HEK293T (cell line): Measurements from ENCODE around the gene HBA2.

Experiments used
- CTCF ChIA-PET: fragments of 350-600 bp; formaldehyde crosslinking; extraction: SDS; loops from one replicate; lab custom pipeline; 2021; ENCODE audit warnings: antibody characterized with exemption, inconsistent platforms; lab: Yijun Ruan, JAX
- POLR2A ChIA-PET: fragments of 350-600 bp; formaldehyde crosslinking; extraction: SDS; loops from one replicate; lab custom pipeline; 2020; ENCODE audit warnings: antibody characterized with exemption, inconsistent platforms; lab: Yijun Ruan, JAX
- DNase-seq: peaks from one replicate; pipeline ENCODE4 v3.0.0; 2012; ENCODE audit warnings: mixed read lengths; ENCODE audit errors: extremely low spot score
- ARNT ChIP-seq: fragments of 450-650 bp; IDR thresholded peaks from 2 replicates; pipeline ENCODE4 v1.6.1; 2017; ENCODE audit warnings: mild to moderate bottlenecking
- BHLHE40 ChIP-seq: fragments of 450-650 bp; IDR thresholded peaks from 2 replicates; pipeline ENCODE4 v1.6.1; 2016; ENCODE audit warnings: mild to moderate bottlenecking, moderate library complexity, borderline replicate concordance
- CTBP1 ChIP-seq: fragments of 450-650 bp; IDR thresholded peaks from 2 replicates; pipeline ENCODE4 v1.6.1; 2016; ENCODE audit warnings: borderline replicate concordance
- ELF4 ChIP-seq: fragments of 450-650 bp; IDR thresholded peaks from 2 replicates; pipeline ENCODE4 v1.6.1; 2017; ENCODE audit warnings: antibody characterized with exemption
- FOXA1 ChIP-seq: fragments of 450-650 bp; IDR thresholded peaks from 2 replicates; pipeline ENCODE4 v1.6.1; 2016; ENCODE audit warnings: mild to moderate bottlenecking
- FOXK2 ChIP-seq: fragments of 450-650 bp; IDR thresholded peaks from 2 replicates; pipeline ENCODE4 v1.6.1; 2016; ENCODE audit warnings: mild to moderate bottlenecking
- FOXM1 ChIP-seq: fragments of 450-650 bp; IDR thresholded peaks from 2 replicates; pipeline ENCODE4 v1.6.1; 2017; ENCODE audit warnings: mild to moderate bottlenecking, borderline replicate concordance
- HDGF ChIP-seq: fragments of 450-650 bp; IDR thresholded peaks from 2 replicates; pipeline ENCODE4 v1.6.1; 2017; ENCODE audit warnings: antibody characterized with exemption, borderline replicate concordance
- L3MBTL2 ChIP-seq: fragments of 450-650 bp; conservative IDR thresholded peaks from 2 replicates; pipeline ENCODE4 v1.6.1; 2016; ENCODE audit warnings: mild to moderate bottlenecking
- LEF1 ChIP-seq: fragments of 450-650 bp; IDR thresholded peaks from 2 replicates; pipeline ENCODE4 v1.6.1; 2017; ENCODE audit warnings: mild to moderate bottlenecking, borderline replicate concordance
- NFRKB ChIP-seq: fragments of 450-650 bp; IDR thresholded peaks from 2 replicates; pipeline ENCODE4 v1.6.1; 2016; ENCODE audit warnings: mild to moderate bottlenecking, moderate library complexity
- PKNOX1 ChIP-seq: fragments of 450-650 bp; IDR thresholded peaks from 2 replicates; pipeline ENCODE4 v1.6.1; 2016
- SP1 ChIP-seq: fragments of 450-650 bp; IDR thresholded peaks from 2 replicates; pipeline ENCODE4 v1.6.1; 2017
- SUZ12 ChIP-seq: fragments of 450-650 bp; IDR thresholded peaks from 2 replicates; pipeline ENCODE4 v1.6.1; 2016; ENCODE audit warnings: mild to moderate bottlenecking
- TARDBP ChIP-seq: fragments of 450-650 bp; IDR thresholded peaks from 2 replicates; pipeline ENCODE4 v1.6.1; 2016
- ZNF384 ChIP-seq: fragments of 450-650 bp; IDR thresholded peaks from 2 replicates; pipeline ENCODE4 v1.6.1; 2016

Gene HBA2

GRCh38 chr16:164827-165538 is 7.7 kb upstream of the HBA2 start:
- DNase-seq, result no peak
- CTCF ChIA-PET, result no interaction called here
- TF ChIP-seq SUZ12 (no peak), NFRKB (no peak), BHLHE40 (no peak), L3MBTL2 (no peak), FOXM1 (no peak), FOXA1 (no peak), SP1 (no peak), CTBP1 (no peak), ZNF384 (no peak), ELF4 (no peak), TARDBP (no peak), ARNT (no peak), LEF1 (no peak), FOXK2 (no peak), PKNOX1 (no peak), HDGF (no peak)
- POLR2A ChIA-PET, result no interaction called here

- TF ChIP-seq LEF1, result no peak
- no peak for TF ChIP-seq ARNT
- TF ChIP-seq HDGF, result no peak
- no peak for TF ChIP-seq SP1
- TF ChIP-seq ZNF384, result no peak
- no peak for TF ChIP-seq L3MBTL2
- TF ChIP-seq FOXM1, result no peak
- no peak for TF ChIP-seq FOXK2
- ChIA-PET POLR2A (no interaction called here), CTCF (no interaction called here)
- no peak for DNase-seq
Measured at GRCh38 chr16:165539-166374, 6.9 kb upstream of the HBA2 start, which contains the start of gene HBM. HBM (plus strand) TSS chr16:165978; CDS start chr16:165998, 20 bp downstream.

- DNase-seq, result no peak
- TF ChIP-seq HDGF (no peak), L3MBTL2 (no peak), FOXA1 (no peak), BHLHE40 (no peak), LEF1 (no peak), SP1 (no peak), ELF4 (no peak), FOXK2 (no peak), SUZ12 (no peak), CTBP1 (no peak), FOXM1 (no peak), NFRKB (no peak), TARDBP (no peak), ARNT (no peak)
- POLR2A ChIA-PET, result no interaction called here
- CTCF ChIA-PET, result no interaction called here
Measured at GRCh38 chr16:166375-167121, 6.1 kb upstream of the HBA2 start.

- TF ChIP-seq FOXK2 (no peak), HDGF (no peak), FOXA1 (no peak), L3MBTL2 (no peak), BHLHE40 (no peak), SP1 (no peak), SUZ12 (no peak), ARNT (no peak), FOXM1 (no peak), LEF1 (no peak), ELF4 (no peak), TARDBP (no peak), CTBP1 (no peak), ZNF384 (no peak), NFRKB (no peak)
- ChIA-PET CTCF (no interaction called here), POLR2A (no interaction called here)
Measured at GRCh38 chr16:167122-167690, 5.5 kb upstream of the HBA2 start.

GRCh38 chr16:168424-168823 is 4.3 kb upstream of the HBA2 start:
- ChIA-PET POLR2A (no interaction called here), CTCF (no interaction called here)
- no peak for DNase-seq

More at GRCh38 chr16:167122-167690, 5.5 kb upstream of the HBA2 start:
- DNase-seq, result no peak

More at GRCh38 chr16:168424-168823, 4.3 kb upstream of the HBA2 start:
- TF ChIP-seq HDGF (no peak), NFRKB (no peak), CTBP1 (no peak), TARDBP (no peak), FOXA1 (no peak), SP1 (no peak), FOXK2 (no peak), FOXM1 (no peak), BHLHE40 (no peak), ZNF384 (no peak), ELF4 (no peak), PKNOX1 (no peak), SUZ12 (no peak), L3MBTL2 (no peak), ARNT (no peak), LEF1 (no peak)
